ENCODE results near the gene PITPNC1.

GRCh38 chr17:67393809-67394397 is 16.8 kb downstream of the PITPNC1 start:
- no peak for TF ChIP-seq CTCF (IDR thresholded peaks at IDR 0.05; ENCODE audit: low read length)
- no peak for TF ChIP-seq EZH2 (optimal IDR thresholded peaks at IDR 0.05; ENCODE audit: low read depth, low read length)
